HEK293 (cell line): Measurements from ENCODE around the gene RASAL2.

Experiments
- CTCF ChIA-PET: fragments of 350-600 bp; formaldehyde crosslinking; extraction: SDS; loops from one replicate; lab custom pipeline; 2021; ENCODE audit warnings: antibody characterized with exemption; lab: Yijun Ruan, JAX
- POLR2A ChIA-PET: fragments of 300-600 bp; formaldehyde crosslinking; extraction: SDS; loops from one replicate; lab custom pipeline; 2020; ENCODE audit warnings: antibody characterized with exemption, inconsistent platforms; lab: Yijun Ruan, JAX
- H3K27ac ChIP-seq: fragments of 200-500 bp; sonication (Bioruptor generic); 2 replicates; pipeline ENCODE4 v1.5.1; 2014; ENCODE audit warnings: low read depth, low read length, control low read depth, inconsistent platforms; ENCODE audit errors: extremely low read depth
- H3K36me3 ChIP-seq, 2 experiments: fragments of 200-500 bp in 1 of 2; sonication (Bioruptor generic) in 1 of 2; 1 replicate in 1 of 2; 2 replicates in 1 of 2; pipeline ENCODE4 v1.5.1; 2014 to 2017; ENCODE audit warnings: inconsistent platforms in 2 of 2, low read length in 2 of 2; ENCODE audit not compliant: control insufficient read depth in 2 of 2, insufficient read depth in 1 of 2
- H3K4me1 ChIP-seq: fragments of 200-500 bp; sonication (Bioruptor generic); 2 replicates; pipeline ENCODE4 v1.5.1; 2014; ENCODE audit warnings: mild to moderate bottlenecking, low read length, inconsistent platforms; ENCODE audit not compliant: control insufficient read depth, insufficient read depth
- H3K4me3 ChIP-seq: 2 replicates; pipeline ENCODE4 v1.5.1; 2011; ENCODE audit warnings: low read depth, mild to moderate bottlenecking, control low read depth, low read length, moderate library complexity
- H3K9me3 ChIP-seq: fragments of 200-500 bp; sonication (Bioruptor generic); 2 replicates; pipeline ENCODE4 v1.5.1; 2014; ENCODE audit warnings: low read depth, low read length, inconsistent platforms; ENCODE audit not compliant: control insufficient read depth, insufficient read depth
- KLF9 ChIP-seq: fragments of 450-650 bp; formaldehyde crosslinking; IDR thresholded peaks from 2 replicates; pipeline ENCODE4 v1.5.1; 2016; ENCODE audit warnings: missing biosample characterization, missing genetic modification characterization, low read depth
- SCRT1 ChIP-seq: fragments of 450-650 bp; formaldehyde crosslinking; IDR thresholded peaks from 2 replicates; pipeline ENCODE4 v1.5.1; 2016; ENCODE audit warnings: missing biosample characterization, missing genetic modification characterization, borderline replicate concordance
- SP7 ChIP-seq: fragments of 450-650 bp; formaldehyde crosslinking; IDR thresholded peaks from 2 replicates; pipeline ENCODE4 v1.5.1; 2016; ENCODE audit warnings: missing biosample characterization, missing genetic modification characterization
- ZEB2 ChIP-seq: fragments of 450-650 bp; formaldehyde crosslinking; IDR thresholded peaks from 2 replicates; pipeline ENCODE4 v1.5.1; 2016; ENCODE audit warnings: missing biosample characterization, missing genetic modification characterization
- ZFP41 ChIP-seq: fragments of 450-650 bp; formaldehyde crosslinking; IDR thresholded peaks from 2 replicates; pipeline ENCODE4 v1.5.1; 2016; ENCODE audit warnings: missing biosample characterization, missing genetic modification characterization, borderline replicate concordance
- ZNF114 ChIP-seq: fragments of 450-650 bp; formaldehyde crosslinking; IDR thresholded peaks from 2 replicates; pipeline ENCODE4 v1.5.0; 2017; ENCODE audit warnings: missing biosample characterization, missing genetic modification characterization
- ZNF121 ChIP-seq: fragments of 450-650 bp; formaldehyde crosslinking; IDR thresholded peaks from 2 replicates; pipeline ENCODE4 v1.5.1; 2016; ENCODE audit warnings: missing biosample characterization, missing genetic modification characterization
- ZNF148 ChIP-seq: fragments of 450-650 bp; formaldehyde crosslinking; IDR thresholded peaks from 2 replicates; pipeline ENCODE4 v1.5.0; 2017; ENCODE audit warnings: missing biosample characterization, missing genetic modification characterization, borderline replicate concordance
- ZNF223 ChIP-seq: fragments of 450-650 bp; formaldehyde crosslinking; IDR thresholded peaks from 2 replicates; pipeline ENCODE4 v1.5.1; 2016; ENCODE audit warnings: missing biosample characterization, missing genetic modification characterization
- ZNF266 ChIP-seq: fragments of 450-650 bp; formaldehyde crosslinking; IDR thresholded peaks from 2 replicates; pipeline ENCODE4 v1.5.1; 2016; ENCODE audit warnings: missing biosample characterization, missing genetic modification characterization, low read depth
- ZNF350 ChIP-seq: fragments of 450-650 bp; formaldehyde crosslinking; IDR thresholded peaks from 2 replicates; pipeline ENCODE4 v1.5.0; 2017; ENCODE audit warnings: missing biosample characterization, mild to moderate bottlenecking, missing genetic modification characterization
- ZNF366 ChIP-seq: fragments of 450-650 bp; formaldehyde crosslinking; conservative IDR thresholded peaks from 2 replicates; pipeline ENCODE4 v1.5.1; 2016; ENCODE audit warnings: missing biosample characterization, missing genetic modification characterization
- ZNF404 ChIP-seq: fragments of 450-650 bp; formaldehyde crosslinking; IDR thresholded peaks from 2 replicates; pipeline ENCODE4 v1.5.1; 2017; ENCODE audit warnings: missing biosample characterization, missing genetic modification characterization
- ZNF416 ChIP-seq: fragments of 450-650 bp; formaldehyde crosslinking; IDR thresholded peaks from 2 replicates; pipeline ENCODE4 v1.5.1; 2016; ENCODE audit warnings: missing biosample characterization, missing genetic modification characterization
- ZNF544 ChIP-seq: fragments of 450-650 bp; formaldehyde crosslinking; IDR thresholded peaks from 2 replicates; pipeline ENCODE4 v1.5.0; 2017; ENCODE audit warnings: missing biosample characterization, missing genetic modification characterization
- ZNF558 ChIP-seq: fragments of 450-650 bp; formaldehyde crosslinking; IDR thresholded peaks from 2 replicates; pipeline ENCODE4 v1.5.1; 2016; ENCODE audit warnings: missing biosample characterization, missing genetic modification characterization
- ZNF585B ChIP-seq: fragments of 450-650 bp; formaldehyde crosslinking; IDR thresholded peaks from 2 replicates; pipeline ENCODE4 v1.5.1; 2016; ENCODE audit warnings: missing biosample characterization, missing genetic modification characterization
- ZNF639 ChIP-seq: fragments of 450-650 bp; formaldehyde crosslinking; IDR thresholded peaks from 2 replicates; pipeline ENCODE4 v1.5.1; 2016; ENCODE audit warnings: missing biosample characterization, missing genetic modification characterization
- ZNF664 ChIP-seq: fragments of 450-650 bp; formaldehyde crosslinking; IDR thresholded peaks from 2 replicates; pipeline ENCODE4 v1.5.1; 2016; ENCODE audit warnings: missing biosample characterization, missing genetic modification characterization
- ZNF843 ChIP-seq: fragments of 450-650 bp; formaldehyde crosslinking; IDR thresholded peaks from 2 replicates; pipeline ENCODE4 v1.5.1; 2016; ENCODE audit warnings: missing biosample characterization, missing genetic modification characterization
- TF ChIP-seq, protein P1 (sequence below): fragments of 450-650 bp; formaldehyde crosslinking; IDR thresholded peaks from 2 replicates; pipeline ENCODE4 v1.5.1; 2017; ENCODE audit warnings: missing biosample characterization, missing genetic modification characterization
- TF ChIP-seq, protein P2 (sequence below): fragments of 450-650 bp; formaldehyde crosslinking; IDR thresholded peaks from 2 replicates; pipeline ENCODE4 v1.5.1; 2016; ENCODE audit warnings: missing biosample characterization, missing genetic modification characterization
- TF ChIP-seq, protein P3 (sequence below): fragments of 450-650 bp; formaldehyde crosslinking; IDR thresholded peaks from 2 replicates; pipeline ENCODE4 v1.5.1; 2016; ENCODE audit warnings: missing biosample characterization, missing genetic modification characterization
- TF ChIP-seq, protein P4 (sequence below): fragments of 450-650 bp; formaldehyde crosslinking; IDR thresholded peaks from 2 replicates; pipeline ENCODE4 v1.5.1; 2016; ENCODE audit warnings: missing biosample characterization, missing genetic modification characterization

Gene RASAL2

DNA sequence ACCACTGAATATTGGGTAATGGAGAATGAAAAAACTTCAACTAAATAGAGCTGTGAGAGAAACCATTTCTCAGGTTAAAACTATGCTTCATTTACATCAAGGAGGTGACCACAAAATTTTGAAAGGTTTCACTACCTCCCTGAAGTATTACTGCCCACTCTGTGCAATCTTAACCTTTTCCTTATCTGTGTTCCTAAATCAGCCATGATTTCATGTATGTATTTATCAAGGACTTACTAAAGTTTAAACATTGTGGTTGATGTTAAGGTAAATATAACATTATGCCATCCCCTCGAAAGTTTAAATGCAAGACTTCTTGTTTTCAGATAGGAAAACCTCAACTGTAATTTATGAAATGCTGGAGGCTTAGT is 318.5 kb downstream of the RASAL2 start:
- TF ChIP-seq ZNF366 (tag by site-specific recombination) (no peak), ZNF266 (tag by site-specific recombination) (no peak), ZNF223 (tag by site-specific recombination) (no peak), KLF9 (tag by site-specific recombination) (no peak), ZNF114 (tag by site-specific recombination) (no peak), SCRT1 (tag by site-specific recombination) (no peak), ZNF544 (tag by site-specific recombination) (no peak), ZNF664 (tag by site-specific recombination) (no peak), ZNF148 (tag by site-specific recombination) (no peak), ZNF558 (tag by site-specific recombination) (no peak), ZNF843 (tag by site-specific recombination) (no peak), ZNF404 (tag by site-specific recombination) (no peak), ZNF350 (tag by site-specific recombination) (no peak)
- TF ChIP-seq, protein P1, sequence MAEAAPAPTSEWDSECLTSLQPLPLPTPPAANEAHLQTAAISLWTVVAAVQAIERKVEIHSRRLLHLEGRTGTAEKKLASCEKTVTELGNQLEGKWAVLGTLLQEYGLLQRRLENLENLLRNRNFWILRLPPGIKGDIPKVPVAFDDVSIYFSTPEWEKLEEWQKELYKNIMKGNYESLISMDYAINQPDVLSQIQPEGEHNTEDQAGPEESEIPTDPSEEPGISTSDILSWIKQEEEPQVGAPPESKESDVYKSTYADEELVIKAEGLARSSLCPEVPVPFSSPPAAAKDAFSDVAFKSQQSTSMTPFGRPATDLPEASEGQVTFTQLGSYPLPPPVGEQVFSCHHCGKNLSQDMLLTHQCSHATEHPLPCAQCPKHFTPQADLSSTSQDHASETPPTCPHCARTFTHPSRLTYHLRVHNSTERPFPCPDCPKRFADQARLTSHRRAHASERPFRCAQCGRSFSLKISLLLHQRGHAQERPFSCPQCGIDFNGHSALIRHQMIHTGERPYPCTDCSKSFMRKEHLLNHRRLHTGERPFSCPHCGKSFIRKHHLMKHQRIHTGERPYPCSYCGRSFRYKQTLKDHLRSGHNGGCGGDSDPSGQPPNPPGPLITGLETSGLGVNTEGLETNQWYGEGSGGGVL = no peak
- TF ChIP-seq, protein P2, sequence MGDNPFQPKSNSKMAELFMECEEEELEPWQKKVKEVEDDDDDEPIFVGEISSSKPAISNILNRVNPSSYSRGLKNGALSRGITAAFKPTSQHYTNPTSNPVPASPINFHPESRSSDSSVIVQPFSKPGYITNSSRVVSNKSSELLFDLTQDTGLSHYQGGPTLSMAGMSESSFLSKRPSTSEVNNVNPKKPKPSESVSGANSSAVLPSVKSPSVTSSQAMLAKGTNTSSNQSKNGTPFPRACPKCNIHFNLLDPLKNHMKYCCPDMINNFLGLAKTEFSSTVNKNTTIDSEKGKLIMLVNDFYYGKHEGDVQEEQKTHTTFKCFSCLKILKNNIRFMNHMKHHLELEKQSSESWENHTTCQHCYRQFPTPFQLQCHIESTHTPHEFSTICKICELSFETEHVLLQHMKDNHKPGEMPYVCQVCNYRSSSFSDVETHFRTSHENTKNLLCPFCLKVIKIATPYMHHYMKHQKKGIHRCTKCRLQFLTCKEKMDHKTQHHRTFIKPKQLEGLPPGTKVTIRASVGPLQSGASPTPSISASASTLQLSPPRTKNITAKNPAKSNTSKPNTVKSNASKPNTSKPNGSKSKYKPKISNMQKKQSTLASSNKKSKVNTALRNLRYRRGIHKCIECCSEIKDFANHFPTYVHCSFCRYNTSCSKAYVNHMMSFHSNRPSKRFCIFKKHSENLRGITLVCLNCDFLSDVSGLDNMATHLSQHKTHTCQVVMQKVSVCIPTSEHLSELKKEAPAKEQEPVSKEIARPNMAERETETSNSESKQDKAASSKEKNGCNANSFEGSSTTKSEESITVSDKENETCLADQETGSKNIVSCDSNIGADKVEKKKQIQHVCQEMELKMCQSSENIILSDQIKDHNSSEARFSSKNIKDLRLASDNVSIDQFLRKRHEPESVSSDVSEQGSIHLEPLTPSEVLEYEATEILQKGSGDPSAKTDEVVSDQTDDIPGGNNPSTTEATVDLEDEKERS (tag by site-specific recombination) = no peak

GRCh38 chr1:178417858-178418257 is 324.0 kb downstream of the RASAL2 start:
- Histone ChIP-seq H3K27ac (no peak overlapping the region), H3K4me3 (no peak overlapping the region), H3K4me1 (no peaks in the 10 kb centered on the region), H3K9me3 (no peaks in the 10 kb centered on the region), H3K36me3 (no peaks in the 10 kb centered on the region)
- ChIA-PET POLR2A (no interaction called here), CTCF (no interaction called here)
- TF ChIP-seq ZNF121 (no peak), SP7 (tag by site-specific recombination) (0 out of 2 replicates have a peak, but pooled peaks have one; percentile 19), ZNF416 (no peak), ZEB2 (0 out of 2 replicates have a peak, but pooled peaks have one; percentile 30), ZFP41 (tag by site-specific recombination) (no peak), ZNF585B (tag by site-specific recombination) (no peak), ZNF639 (tag by site-specific recombination) (0 out of 2 replicates have a peak, but pooled peaks have one; percentile 21)
- TF ChIP-seq, protein P3, sequence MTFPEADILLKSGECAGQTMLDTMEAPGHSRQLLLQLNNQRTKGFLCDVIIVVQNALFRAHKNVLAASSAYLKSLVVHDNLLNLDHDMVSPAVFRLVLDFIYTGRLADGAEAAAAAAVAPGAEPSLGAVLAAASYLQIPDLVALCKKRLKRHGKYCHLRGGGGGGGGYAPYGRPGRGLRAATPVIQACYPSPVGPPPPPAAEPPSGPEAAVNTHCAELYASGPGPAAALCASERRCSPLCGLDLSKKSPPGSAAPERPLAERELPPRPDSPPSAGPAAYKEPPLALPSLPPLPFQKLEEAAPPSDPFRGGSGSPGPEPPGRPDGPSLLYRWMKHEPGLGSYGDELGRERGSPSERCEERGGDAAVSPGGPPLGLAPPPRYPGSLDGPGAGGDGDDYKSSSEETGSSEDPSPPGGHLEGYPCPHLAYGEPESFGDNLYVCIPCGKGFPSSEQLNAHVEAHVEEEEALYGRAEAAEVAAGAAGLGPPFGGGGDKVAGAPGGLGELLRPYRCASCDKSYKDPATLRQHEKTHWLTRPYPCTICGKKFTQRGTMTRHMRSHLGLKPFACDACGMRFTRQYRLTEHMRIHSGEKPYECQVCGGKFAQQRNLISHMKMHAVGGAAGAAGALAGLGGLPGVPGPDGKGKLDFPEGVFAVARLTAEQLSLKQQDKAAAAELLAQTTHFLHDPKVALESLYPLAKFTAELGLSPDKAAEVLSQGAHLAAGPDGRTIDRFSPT (tag by site-specific recombination) = peak; percentile 42; the same call in 1 of the 2 replicates
- TF ChIP-seq, protein P4, sequence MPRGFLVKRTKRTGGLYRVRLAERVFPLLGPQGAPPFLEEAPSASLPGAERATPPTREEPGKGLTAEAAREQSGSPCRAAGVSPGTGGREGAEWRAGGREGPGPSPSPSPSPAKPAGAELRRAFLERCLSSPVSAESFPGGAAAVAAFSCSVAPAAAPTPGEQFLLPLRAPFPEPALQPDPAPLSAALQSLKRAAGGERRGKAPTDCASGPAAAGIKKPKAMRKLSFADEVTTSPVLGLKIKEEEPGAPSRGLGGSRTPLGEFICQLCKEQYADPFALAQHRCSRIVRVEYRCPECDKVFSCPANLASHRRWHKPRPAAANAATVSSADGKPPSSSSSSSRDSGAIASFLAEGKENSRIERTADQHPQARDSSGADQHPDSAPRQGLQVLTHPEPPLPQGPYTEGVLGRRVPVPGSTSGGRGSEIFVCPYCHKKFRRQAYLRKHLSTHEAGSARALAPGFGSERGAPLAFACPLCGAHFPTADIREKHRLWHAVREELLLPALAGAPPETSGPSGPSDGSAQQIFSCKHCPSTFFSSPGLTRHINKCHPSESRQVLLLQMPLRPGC (tag by site-specific recombination) = no peak

More for the DNA sequence above, 318.5 kb downstream of the RASAL2 start:
- Histone ChIP-seq H3K27ac (no peak overlapping the region), H3K9me3 (no peaks in the 10 kb centered on the region), H3K36me3 (no peaks in the 10 kb centered on the region), H3K4me1 (no peaks in the 10 kb centered on the region), H3K4me3 (no peak overlapping the region)
- POLR2A ChIA-PET = no interaction called here
- CTCF ChIA-PET = interaction anchor here (0.6 kb wide), 1 partner anchor 131 kb away, joined by 3 read pairs; no protein-coding TSS in a partner anchor
